Stimulated activated CD8-positive, alpha-beta memory T cell treated with anti-CD3 and anti-CD28 coated beads, Interleukin-15, amount 100 ng/mL, for 1 hour (primary cell): ENCODE data around the gene BLVRB.
"Not testable (repeated sequence)": the region's sequence is repeated elsewhere in the genome, so short reads cannot be mapped to it uniquely, and the experiment has no call there.

Source experiments
- DNase-seq: peaks from one replicate; pipeline ENCODE4 v3.0.0-alpha.2; 2020; ENCODE audit warnings: low read depth

BLVRB gene

GRCh38 chr19:40422748-40423566 is 42.6 kb downstream of the BLVRB start:
- DNase-seq = no peak

GRCh38 chr19:40421993-40422747 is 43.4 kb downstream of the BLVRB start:
- DNase-seq = no peak

- DNase-seq = peak; percentile 52
Observed at GRCh38 chr19:40420766-40421765, 44.5 kb downstream of the BLVRB start.

GRCh38 chr19:40420451-40420765 is 45.1 kb downstream of the BLVRB start:
- no peak for DNase-seq

GRCh38 chr19:40419780-40420179 is 45.8 kb downstream of the BLVRB start:
- DNase-seq = no peak

- DNase-seq = no peak
Observed at GRCh38 chr19:40419066-40419612, 46.4 kb downstream of the BLVRB start.

- DNase-seq = no peak
Observed at GRCh38 chr19:40418040-40418439, 47.5 kb downstream of the BLVRB start.

GRCh38 chr19:40417643-40417981 is 47.9 kb downstream of the BLVRB start:
- DNase-seq = no peak

GRCh38 chr19:40416918-40417642 is 48.5 kb downstream of the BLVRB start:
- DNase-seq = no peak

- no peak for DNase-seq
Observed at GRCh38 chr19:40415768-40416167, 49.8 kb downstream of the BLVRB start.

GRCh38 chr19:40414542-40415535 is 50.7 kb downstream of the BLVRB start:
- no peak for DNase-seq

GRCh38 chr19:40413291-40413845 is 52.2 kb downstream of the BLVRB start, which contains the start of gene PRX:
Gene PRX, minus strand, starts transcription at chr19:40413378. Its CDS starts 5,446 bp downstream, at chr19:40407932.
- DNase-seq = no peak

- no peak for DNase-seq
Observed at GRCh38 chr19:40412866-40413265, 52.7 kb downstream of the BLVRB start.

GRCh38 chr19:40411958-40412499 is 53.5 kb downstream of the BLVRB start:
- no peak for DNase-seq

GRCh38 chr19:40411125-40411842 is 54.3 kb downstream of the BLVRB start:
- DNase-seq = no peak

- DNase-seq = no peak
Observed at GRCh38 chr19:40410030-40410389, 55.5 kb downstream of the BLVRB start.

GRCh38 chr19:40408598-40408925 is 57.0 kb downstream of the BLVRB start:
- DNase-seq = not testable (repeated sequence)

- DNase-seq = no peak
Observed at GRCh38 chr19:40407714-40408597, 57.6 kb downstream of the BLVRB start.
